ENCODE measurements around the gene DNAJC4. TPM values are rescaled to one million over a fixed set of nuclear protein-coding genes. Genes with fewer than 3 reads are reported as not detected.

Gene DNAJC4
- total and polyA plus RNA-seq, 7 donors = 22.9 to 45.8 (median 29.6) TPM

- peaks cover 0 to 11% of the 10 kb centered on the region in 2 donors for H3K36me3 ChIP-seq (ENCODE audit: insufficient read depth in 1 of 2, low read depth in 1 of 2)
- H3K27ac ChIP-seq = no peak overlapping the region
- peaks cover 36% of the 10 kb centered on the region for H3K4me1 ChIP-seq
- ATAC-seq (peak in 1 of 4 donors; percentile 1), DNase-seq (no peak)
- H3K4me3 ChIP-seq = peak overlapping the region; percentile 89
- WGBS, 3 donors = 23 to 32% (median 24%) methylated on average over 12 to 13 of the region's 13 CpGs
- H3K9me3 ChIP-seq = no peaks in the 10 kb centered on the region
- intact Hi-C loops (cut with DNase I) = loop anchor here (2.0 to 5.0 kb wide), 2 partner anchors 18 to 52 kb away; partner anchors contain the start of gene CATSPERZ (in 1 of the 2)
- H3K27me3 ChIP-seq (ENCODE audit: insufficient read depth in 3 of 3, low read length in 2 of 3) = no peaks in the 10 kb centered on the region
- no peak for TF ChIP-seq CTCF (IDR thresholded peaks at IDR 0.05)
These were observed 20.2 kb downstream of the DNAJC4 start for GRCh38 chr11:64250415-64251015.

- peak; percentile 58 to 67 (median 64) for ATAC-seq
- Histone ChIP-seq H3K9me3 (no peaks in the 10 kb centered on the region), H3K36me3 (ENCODE audit: insufficient read depth in 1 of 2, low read depth in 1 of 2) (peaks cover 0 to 18% of the 10 kb centered on the region in 2 donors), H3K4me3 (peak within 1 kb of the TSS; percentile 89), H3K27me3 (ENCODE audit: insufficient read depth in 3 of 3, low read length in 2 of 3) (no peaks in the 10 kb centered on the region), H3K27ac (peak within 1 kb of the TSS; percentile 75), H3K4me1 (peaks cover 36% of the 10 kb centered on the region)
- TF ChIP-seq CTCF (IDR thresholded peaks at IDR 0.05) = peak; percentile 83
- 0 to 1% (median 0%) methylated on average over 27 to 75 of the region's 75 CpGs for WGBS, 3 donors
- intact Hi-C loops (cut with DNase I) = loop anchor here (2.0 to 5.0 kb wide), 2 partner anchors 18 to 51 kb away; partner anchors contain the start of gene CATSPERZ (in 1 of the 2)
- peak; percentile 55 to 82 for DNase-seq
These were observed 20.8 kb downstream of the DNAJC4 start, which contains the start of gene PLCB3 for GRCh38 chr11:64251016-64251752. Gene PLCB3 (plus strand): TSS chr11:64251530. CDS start chr11:64251650, 120 bp downstream.

GRCh38 chr11:64251753-64252002, 21.3 kb downstream of the DNAJC4 start:
- Histone ChIP-seq H3K9me3 (no peaks in the 10 kb centered on the region), H3K4me1 (peaks cover 36% of the 10 kb centered on the region), H3K27ac (peak overlapping the region; percentile 75), H3K27me3 (ENCODE audit: insufficient read depth in 3 of 3, low read length in 2 of 3) (no peaks in the 10 kb centered on the region), H3K4me3 (peak overlapping the region; percentile 89), H3K36me3 (ENCODE audit: insufficient read depth in 1 of 2, low read depth in 1 of 2) (peaks cover 0 to 23% of the 10 kb centered on the region in 2 donors)
- ATAC-seq (no peak), DNase-seq (no peak)
- no peak for TF ChIP-seq CTCF (IDR thresholded peaks at IDR 0.05)
- intact Hi-C loops (cut with DNase I) = loop anchor here (2.0 to 5.0 kb wide), 2 partner anchors 17 to 51 kb away; partner anchors contain the start of gene CATSPERZ (in 1 of the 2)
- WGBS, 3 donors = 0 to 1% (median 0%) methylated on average over 10 to 18 of the region's 18 CpGs

DNA sequence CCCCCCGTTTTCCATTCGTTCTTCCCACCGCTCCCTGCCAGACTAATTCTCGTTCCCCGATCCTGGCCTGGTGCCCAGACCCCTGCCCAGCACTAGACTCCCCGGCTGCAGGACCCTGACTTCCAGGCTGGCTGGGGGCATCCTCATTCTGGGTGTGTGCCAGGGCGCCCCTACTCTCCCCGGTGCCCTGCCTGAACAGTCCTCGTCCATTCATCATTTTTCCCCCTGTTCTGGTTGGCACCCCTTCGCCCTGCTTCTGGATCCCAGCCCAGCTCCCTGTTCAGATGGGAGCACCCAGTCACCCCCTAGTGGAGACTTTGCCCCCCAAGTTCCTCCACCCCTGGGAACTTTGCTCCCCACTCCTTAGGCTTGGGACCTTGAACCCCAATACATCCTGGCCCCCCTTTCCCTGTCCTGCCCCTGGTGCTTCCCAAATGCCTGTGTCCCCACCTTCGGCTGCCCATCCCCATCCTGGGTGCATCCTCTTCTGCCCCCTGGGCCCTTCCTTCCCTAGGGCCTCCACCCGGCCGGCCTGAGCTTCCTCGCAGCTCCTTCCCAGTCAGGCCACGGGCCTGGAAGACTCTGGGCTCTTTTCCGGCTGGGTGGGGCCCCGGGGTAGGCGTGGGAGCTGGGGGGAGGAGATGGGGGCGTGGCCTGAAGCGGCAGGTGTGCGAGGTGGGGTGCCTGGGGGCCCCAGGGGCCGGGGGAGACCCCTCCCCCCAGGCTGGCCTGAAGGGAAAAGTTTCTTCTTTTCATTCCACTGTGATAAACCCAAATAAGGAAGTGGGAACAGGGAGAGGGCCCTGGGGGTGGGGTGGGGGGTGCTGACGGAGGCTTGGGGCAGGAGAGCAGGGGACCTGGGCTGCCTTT, 21.9 kb downstream of the DNAJC4 start:
- 9 to 23% (median 10%) methylated on average over 22 to 23 of the region's 23 CpGs for WGBS, 3 donors
- DNase-seq (peak; percentile 52 to 74), ATAC-seq (peak in 2 of 4 donors; percentile 17)
- Histone ChIP-seq H3K9me3 (no peaks in the 10 kb centered on the region), H3K27me3 (ENCODE audit: insufficient read depth in 3 of 3, low read length in 2 of 3) (no peaks in the 10 kb centered on the region), H3K4me3 (peak overlapping the region; percentile 89), H3K4me1 (peaks cover 36% of the 10 kb centered on the region), H3K36me3 (ENCODE audit: insufficient read depth in 1 of 2, low read depth in 1 of 2) (peaks cover 0 to 28% of the 10 kb centered on the region in 2 donors), H3K27ac (peak overlapping the region; percentile 75)
- no peak for TF ChIP-seq CTCF (IDR thresholded peaks at IDR 0.05)
- intact Hi-C loops (cut with DNase I) = loop anchor here in 1 of 2 donors (2.0 to 5.0 kb wide), 2 partner anchors 17 to 50 kb away; partner anchors contain the start of gene CATSPERZ

Data from psoas muscle (tissue), 8 donors.